GM23338 (cell line): ENCODE data around the gene GPD1L. TPM values are rescaled to one million over a fixed set of nuclear protein-coding genes. Genes with fewer than 3 reads are reported as not detected.

Experiments
- ATAC-seq: fragments of 200-7000 bp; cut with Tn5 transposase; 3 replicates; pipeline ENCODE4 v1.9.1; 2020
- DNase-seq: peaks from one replicate; pipeline ENCODE4 v3.0.0-alpha.2; 2015; ENCODE audit warnings: low spot score
- H2AFZ ChIP-seq: fragments of 200-600 bp; sonication (generic); 2 replicates; pipeline ENCODE4 v1.8.0; 2016; ENCODE audit warnings: antibody characterized with exemption, mild to moderate bottlenecking, moderate library complexity
- H3F3A ChIP-seq: fragments of 200-600 bp; sonication (generic); replicated peaks from 2 replicates; pipeline ENCODE4 v1.8.0; 2017; ENCODE audit warnings: antibody characterized with exemption, mixed run types, low read depth
- H3K27ac ChIP-seq: fragments of 200-600 bp; sonication (generic); 2 replicates; pipeline ENCODE4 v1.6.1; 2016; ENCODE audit warnings: low read depth
- H3K27me3 ChIP-seq: fragments of 200-600 bp; sonication (generic); 2 replicates; pipeline ENCODE4 v1.8.0; 2016; ENCODE audit warnings: mild to moderate bottlenecking, mixed run types, moderate library complexity; ENCODE audit not compliant: insufficient read depth
- H3K36me3 ChIP-seq: fragments of 200-600 bp; sonication (generic); 2 replicates; pipeline ENCODE4 v1.8.0; 2016; ENCODE audit warnings: mild to moderate bottlenecking; ENCODE audit not compliant: insufficient read depth
- H3K4me1 ChIP-seq: fragments of 200-600 bp; sonication (generic); 2 replicates; pipeline ENCODE4 v1.8.0; 2016; ENCODE audit warnings: mild to moderate bottlenecking, moderate library complexity; ENCODE audit not compliant: insufficient read depth
- H3K4me2 ChIP-seq: fragments of 200-600 bp; sonication (generic); 2 replicates; pipeline ENCODE4 v1.7.1; 2017; ENCODE audit warnings: mixed run types
- H3K4me3 ChIP-seq: fragments of 200-600 bp; sonication (generic); 2 replicates; pipeline ENCODE4 v1.6.1; 2016; ENCODE audit warnings: mixed run types
- H3K79me2 ChIP-seq: fragments of 200-600 bp; sonication (generic); replicated peaks from 2 replicates; pipeline ENCODE4 v1.8.0; 2017; ENCODE audit warnings: mild to moderate bottlenecking; ENCODE audit not compliant: insufficient read depth
- H3K9me2 ChIP-seq: fragments of 200-600 bp; sonication (generic); 2 replicates; pipeline ENCODE4 v1.8.0; 2017; ENCODE audit not compliant: insufficient read depth
- H4K20me1 ChIP-seq: fragments of 200-600 bp; sonication (generic); replicated peaks from 2 replicates; pipeline ENCODE4 v1.8.0; 2017; ENCODE audit warnings: mild to moderate bottlenecking; ENCODE audit not compliant: insufficient read depth
- H3K27ac Mint-ChIP-seq: 2 replicates; pipeline ENCODE4 v1.8.0; 2020; ENCODE audit warnings: inconsistent platforms, mild to moderate bottlenecking, moderate library complexity, mixed read lengths
- H3K27me3 Mint-ChIP-seq: 3 replicates; pipeline ENCODE4 v1.8.0; 2022; ENCODE audit warnings: low read depth, mild to moderate bottlenecking, moderate library complexity, mixed read lengths, inconsistent platforms; ENCODE audit not compliant: insufficient read depth, poor library complexity
- H3K36me3 Mint-ChIP-seq: 3 replicates; pipeline ENCODE4 v1.8.0; 2021; ENCODE audit warnings: low read depth, mild to moderate bottlenecking, inconsistent platforms, moderate library complexity, mixed read lengths
- H3K4me1 Mint-ChIP-seq: 3 replicates; pipeline ENCODE4 v1.8.0; 2020; ENCODE audit warnings: mild to moderate bottlenecking, inconsistent platforms, mixed read lengths
- H3K4me3 Mint-ChIP-seq: 3 replicates; pipeline ENCODE4 v1.8.0; 2021; ENCODE audit warnings: moderate library complexity, mild to moderate bottlenecking, inconsistent platforms, mixed read lengths
- H3K9me3 Mint-ChIP-seq: 3 replicates; pipeline ENCODE4 v1.8.0; 2020; ENCODE audit warnings: moderate library complexity, mild to moderate bottlenecking, inconsistent platforms, mixed read lengths
- CREB1 ChIP-seq: fragments of 250-450 bp; sonication (Bioruptor Pico); IDR thresholded peaks from 2 replicates; pipeline ENCODE4 v1.5.0; 2020; ENCODE audit warnings: low read depth, mild to moderate bottlenecking, moderate library complexity
- EZH2 ChIP-seq: fragments of 200-600 bp; sonication (generic); IDR thresholded peaks from one replicate; pipeline ENCODE4 v1.8.0; 2017; ENCODE audit warnings: antibody characterized with exemption, mild to moderate bottlenecking, low read depth; ENCODE audit not compliant: unreplicated experiment
- JUNB ChIP-seq: IDR thresholded peaks from one replicate; pipeline ENCODE4 v1.6.1; 2016; ENCODE audit warnings: antibody characterized with exemption; ENCODE audit not compliant: unreplicated experiment
- NANOG ChIP-seq: IDR thresholded peaks from 2 replicates; pipeline ENCODE4 v1.6.1; 2016; ENCODE audit warnings: antibody characterized with exemption, borderline replicate concordance
- POLR2AphosphoS5 ChIP-seq: IDR thresholded peaks from 2 replicates; pipeline ENCODE4 v1.6.1; 2016; ENCODE audit warnings: antibody characterized with exemption, low read depth
- ZNF114 ChIP-seq: fragments of 250-450 bp; sonication (Bioruptor Pico); IDR thresholded peaks from 2 replicates; pipeline ENCODE4 v1.5.0; 2020; ENCODE audit warnings: mild to moderate bottlenecking, moderate library complexity
- ZNF331 ChIP-seq: fragments of 250-450 bp; sonication (Bioruptor Pico); IDR thresholded peaks from 2 replicates; pipeline ENCODE4 v1.5.0; 2020; ENCODE audit warnings: low read depth, mild to moderate bottlenecking, moderate library complexity
- polyA plus RNA-seq: library from polyadenylated mRNA; unstranded; fragments of >200 nt; fragmentation: Nextera tagmentation; extraction: Ambion mirVana; gene quantifications from 2 replicates; pipeline ENCODE4 v1.2.1, GENCODE V29; 2016
- total RNA-seq: library from RNA; depleted of rRNA; stranded (reverse); fragments of >200 nt; shearing (Covaris generic); gene quantifications from 2 replicates; pipeline ENCODE4 v1.2.3, GENCODE V29; 2014
- TF ChIP-seq, protein P1 (sequence below), 2 experiments: fragments of 200-600 bp in 1 of 2; sonication (generic) in 1 of 2; conservative IDR thresholded peaks; 2 replicates each; pipeline versions ENCODE4 v1.5.1 to v1.6.1; 2016 to 2017; ENCODE audit warnings: antibody characterized with exemption in 2 of 2, low read depth in 2 of 2, mild to moderate bottlenecking in 2 of 2, moderate library complexity in 1 of 2

The GPD1L gene
- total and polyA plus RNA-seq, 2 experiments from 2014 or later, result 2.0 to 6.4 TPM

DNA sequence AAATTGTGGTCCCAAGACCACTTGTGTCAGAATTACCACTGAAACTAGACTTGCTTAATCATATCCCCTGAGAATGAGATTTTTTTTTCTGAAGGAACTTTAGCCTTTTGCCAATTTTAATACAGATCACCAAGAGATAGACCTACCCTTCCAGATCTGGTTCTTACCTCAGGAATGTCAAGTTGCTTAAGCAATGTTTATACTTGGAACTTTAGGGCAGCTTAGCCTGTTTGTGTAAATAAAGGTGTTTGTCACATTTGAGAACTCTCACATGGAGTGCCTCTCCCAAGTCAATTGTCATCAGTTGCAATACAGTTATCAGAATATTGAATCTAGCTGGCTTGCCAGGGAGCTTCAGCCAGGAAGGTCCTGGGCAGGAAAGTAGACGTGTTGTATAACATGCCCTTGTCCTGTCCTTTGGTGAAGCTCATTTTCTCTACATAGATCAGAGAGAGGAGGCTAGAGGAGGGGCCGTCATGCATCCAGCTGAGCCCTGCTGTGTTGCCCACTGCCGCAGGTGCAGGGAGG is 3.9 kb downstream of the GPD1L start:
- Histone ChIP-seq H3K4me1 (no peaks in the 10 kb centered on the region; the same call in 1 of the 2 replicates), H3K9me2 (peaks cover 8% of the 10 kb centered on the region; the same call in 1 of the 2 replicates), H3K27me3 (peaks cover 17% of the 10 kb centered on the region), H3K4me2 (no peak overlapping the region), H3K36me3 (no peaks in the 10 kb centered on the region; the same call in 1 of the 2 replicates), H3F3A (0 out of 2 replicates have a peak, but pooled peaks cover 4% of the 10 kb centered on the region), H3K27ac (no peak overlapping the region), H3K4me3 (no peak overlapping the region), H4K20me1 (no peaks in the 10 kb centered on the region), H2AFZ (no peak overlapping the region), H3K79me2 (no peaks in the 10 kb centered on the region)
- Mint-ChIP-seq H3K27me3 (peaks cover 24% of the 10 kb centered on the region), H3K4me3 (no peak overlapping the region), H3K4me1 (peaks cover 9% of the 10 kb centered on the region; the same call in 2 of the 3 replicates), H3K27ac (no peak overlapping the region), H3K9me3 (peaks cover 3% of the 10 kb centered on the region; the same call in 2 of the 3 replicates), H3K36me3 (peaks cover 8% of the 10 kb centered on the region; the same call in 2 of the 3 replicates)
- ATAC-seq, result no peak
- no peak for TF ChIP-seq ZNF331
- no peak for TF ChIP-seq POLR2AphosphoS5
- TF ChIP-seq EZH2, result no peak
- TF ChIP-seq, protein P1, sequence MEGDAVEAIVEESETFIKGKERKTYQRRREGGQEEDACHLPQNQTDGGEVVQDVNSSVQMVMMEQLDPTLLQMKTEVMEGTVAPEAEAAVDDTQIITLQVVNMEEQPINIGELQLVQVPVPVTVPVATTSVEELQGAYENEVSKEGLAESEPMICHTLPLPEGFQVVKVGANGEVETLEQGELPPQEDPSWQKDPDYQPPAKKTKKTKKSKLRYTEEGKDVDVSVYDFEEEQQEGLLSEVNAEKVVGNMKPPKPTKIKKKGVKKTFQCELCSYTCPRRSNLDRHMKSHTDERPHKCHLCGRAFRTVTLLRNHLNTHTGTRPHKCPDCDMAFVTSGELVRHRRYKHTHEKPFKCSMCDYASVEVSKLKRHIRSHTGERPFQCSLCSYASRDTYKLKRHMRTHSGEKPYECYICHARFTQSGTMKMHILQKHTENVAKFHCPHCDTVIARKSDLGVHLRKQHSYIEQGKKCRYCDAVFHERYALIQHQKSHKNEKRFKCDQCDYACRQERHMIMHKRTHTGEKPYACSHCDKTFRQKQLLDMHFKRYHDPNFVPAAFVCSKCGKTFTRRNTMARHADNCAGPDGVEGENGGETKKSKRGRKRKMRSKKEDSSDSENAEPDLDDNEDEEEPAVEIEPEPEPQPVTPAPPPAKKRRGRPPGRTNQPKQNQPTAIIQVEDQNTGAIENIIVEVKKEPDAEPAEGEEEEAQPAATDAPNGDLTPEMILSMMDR (conservative IDR thresholded peaks at IDR 0.05; ENCODE audit: low read depth in 2 of 2), result no peak
- no peak for TF ChIP-seq ZNF114 (CRISPR knock-in tag)
- no peak for TF ChIP-seq CREB1
- DNase-seq, result no peak

- Mint-ChIP-seq H3K36me3 (peaks cover 9% of the 10 kb centered on the region; the same call in 2 of the 3 replicates), H3K9me3 (peaks cover 4% of the 10 kb centered on the region; the same call in 2 of the 3 replicates), H3K4me3 (no peak overlapping the region), H3K4me1 (peaks cover 6% of the 10 kb centered on the region; the same call in 2 of the 3 replicates), H3K27me3 (peaks cover 17% of the 10 kb centered on the region), H3K27ac (no peak overlapping the region)
- ATAC-seq (no peak), DNase-seq (no peak)
- H3F3A ChIP-seq, result 0 out of 2 replicates have a peak, but pooled peaks cover 4% of the 10 kb centered on the region
- no peaks in the 10 kb centered on the region for H3K79me2 ChIP-seq
- H3K4me2 ChIP-seq, result no peak overlapping the region
- 0 out of 2 replicates have a peak, but pooled peaks cover 2% of the 10 kb centered on the region for H3K9me2 ChIP-seq
- no peaks in the 10 kb centered on the region; the same call in 1 of the 2 replicates for H3K4me1 ChIP-seq
- TF ChIP-seq EZH2, result no peak
- no peak overlapping the region for H3K4me3 ChIP-seq
- H2AFZ ChIP-seq, result no peak overlapping the region
- peaks cover 12% of the 10 kb centered on the region for H3K27me3 ChIP-seq
- no peaks in the 10 kb centered on the region for H4K20me1 ChIP-seq
- H3K36me3 ChIP-seq, result no peaks in the 10 kb centered on the region; the same call in 1 of the 2 replicates
- H3K27ac ChIP-seq, result no peak overlapping the region
These were observed 5.1 kb downstream of the GPD1L start for GRCh38 chr3:32111560-32111959.

DNA sequence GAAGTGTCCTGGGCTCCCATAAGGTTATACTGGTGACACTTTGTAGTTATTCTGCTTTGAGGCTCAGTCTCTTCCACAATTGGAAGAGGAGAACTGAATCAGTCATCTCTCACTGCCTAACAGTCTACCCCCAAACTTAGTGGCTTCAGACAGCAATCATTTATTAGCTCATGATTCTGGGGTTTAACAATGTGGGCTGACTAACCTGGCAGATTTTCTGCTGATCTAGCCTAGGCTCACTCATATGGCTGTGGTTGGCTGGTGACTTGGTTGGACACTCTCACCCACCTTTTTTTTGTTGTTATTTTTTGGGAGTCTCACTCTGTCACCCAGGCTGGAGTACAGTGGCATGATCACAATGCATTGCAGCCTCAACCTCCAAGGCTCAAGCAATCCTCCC is 7.1 kb downstream of the GPD1L start:
- DNase-seq (no peak), ATAC-seq (no peak)
- 0 out of 2 replicates have a peak, but pooled peaks cover 2% of the 10 kb centered on the region for H3K9me2 ChIP-seq
- peaks cover 6% of the 10 kb centered on the region for H3K27me3 Mint-ChIP-seq
- H3K36me3 ChIP-seq, result no peaks in the 10 kb centered on the region; the same call in 1 of the 2 replicates
- no peaks in the 10 kb centered on the region for H4K20me1 ChIP-seq
- peaks cover 9% of the 10 kb centered on the region; the same call in 2 of the 3 replicates for H3K36me3 Mint-ChIP-seq
- H3K9me3 Mint-ChIP-seq, result peaks cover 4% of the 10 kb centered on the region; the same call in 2 of the 3 replicates
- no peaks in the 10 kb centered on the region for H3F3A ChIP-seq
- no peaks in the 10 kb centered on the region for H3K27me3 ChIP-seq
- 0 out of 2 replicates have a peak, but pooled peaks cover 5% of the 10 kb centered on the region for H3K4me1 ChIP-seq
- no peaks in the 10 kb centered on the region; the same call in 1 of the 3 replicates for H3K4me1 Mint-ChIP-seq
- no peaks in the 10 kb centered on the region for H3K79me2 ChIP-seq
- H3K4me3 Mint-ChIP-seq, result no peak overlapping the region
- H3K4me2 ChIP-seq, result no peak overlapping the region
- no peak overlapping the region for H3K27ac Mint-ChIP-seq
- no peak overlapping the region for H2AFZ ChIP-seq
- no peak overlapping the region for H3K4me3 ChIP-seq
- no peak overlapping the region for H3K27ac ChIP-seq
- TF ChIP-seq CREB1, result no peak
- TF ChIP-seq JUNB, result no peak
- no peak for TF ChIP-seq NANOG
